GM12875 (cell line): Measurements from ENCODE around the gene CCSAP.

ENCODE experiments used
- H3K4me3 ChIP-seq: one replicate; pipeline ENCODE4 v1.5.1; 2011; ENCODE audit warnings: low read depth, low read length, control low read depth
- TF ChIP-seq, protein P1 (sequence below): IDR thresholded peaks from 2 replicates; pipeline ENCODE4 v1.5.1; 2011; ENCODE audit warnings: low read depth, mild to moderate bottlenecking, control low read depth, inconsistent platforms, low read length, moderate library complexity, borderline replicate concordance; ENCODE audit not compliant: insufficient read depth

The CCSAP gene

GRCh38 chr1:229364207-229365065 lies 21.6 kb upstream of the CCSAP start:
- no peak overlapping the region for H3K4me3 ChIP-seq
- TF ChIP-seq, protein P1, sequence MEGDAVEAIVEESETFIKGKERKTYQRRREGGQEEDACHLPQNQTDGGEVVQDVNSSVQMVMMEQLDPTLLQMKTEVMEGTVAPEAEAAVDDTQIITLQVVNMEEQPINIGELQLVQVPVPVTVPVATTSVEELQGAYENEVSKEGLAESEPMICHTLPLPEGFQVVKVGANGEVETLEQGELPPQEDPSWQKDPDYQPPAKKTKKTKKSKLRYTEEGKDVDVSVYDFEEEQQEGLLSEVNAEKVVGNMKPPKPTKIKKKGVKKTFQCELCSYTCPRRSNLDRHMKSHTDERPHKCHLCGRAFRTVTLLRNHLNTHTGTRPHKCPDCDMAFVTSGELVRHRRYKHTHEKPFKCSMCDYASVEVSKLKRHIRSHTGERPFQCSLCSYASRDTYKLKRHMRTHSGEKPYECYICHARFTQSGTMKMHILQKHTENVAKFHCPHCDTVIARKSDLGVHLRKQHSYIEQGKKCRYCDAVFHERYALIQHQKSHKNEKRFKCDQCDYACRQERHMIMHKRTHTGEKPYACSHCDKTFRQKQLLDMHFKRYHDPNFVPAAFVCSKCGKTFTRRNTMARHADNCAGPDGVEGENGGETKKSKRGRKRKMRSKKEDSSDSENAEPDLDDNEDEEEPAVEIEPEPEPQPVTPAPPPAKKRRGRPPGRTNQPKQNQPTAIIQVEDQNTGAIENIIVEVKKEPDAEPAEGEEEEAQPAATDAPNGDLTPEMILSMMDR = no peak

DNA sequence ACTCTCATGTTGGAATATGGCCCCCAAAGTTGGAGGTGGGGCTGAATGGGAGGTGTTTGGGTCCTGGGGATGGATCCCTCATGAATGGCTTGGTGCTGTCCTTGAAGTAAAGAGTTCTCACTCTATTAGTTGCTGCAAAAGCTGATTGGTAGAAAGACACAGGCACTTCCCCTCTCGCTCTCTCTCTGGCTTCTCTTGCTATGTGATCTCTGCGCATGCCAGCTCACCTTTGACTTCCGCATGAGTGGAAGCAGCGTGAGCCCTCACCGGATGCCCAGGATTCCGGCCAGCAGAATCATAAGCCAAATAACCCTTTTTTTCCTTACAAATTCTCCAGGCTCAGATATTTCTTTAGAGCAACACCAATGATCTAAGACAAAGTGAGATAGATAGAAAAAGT lies 20.9 kb upstream of the CCSAP start:
- H3K4me3 ChIP-seq = no peak overlapping the region
- TF ChIP-seq, protein P1 = no peak

DNA sequence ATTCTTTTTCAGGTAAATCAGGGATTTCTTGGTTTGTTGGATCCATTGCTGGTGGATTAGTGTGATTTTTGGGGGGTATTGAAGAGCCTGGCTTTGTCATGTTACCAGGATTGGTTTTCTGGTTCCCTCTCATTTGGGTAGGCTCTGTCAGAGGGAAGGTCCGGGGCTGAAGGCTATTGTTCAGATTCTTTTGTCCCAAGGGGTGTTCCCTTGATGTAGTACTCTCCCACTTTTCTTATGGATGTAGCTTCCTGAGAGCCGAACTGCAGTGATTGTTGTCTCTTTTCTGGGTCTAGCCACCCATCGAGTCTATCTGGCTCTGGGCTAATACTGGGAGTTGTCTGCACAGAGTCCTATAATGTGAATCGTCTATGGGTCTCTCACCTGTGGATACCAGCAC lies 17.6 kb upstream of the CCSAP start:
- TF ChIP-seq, protein P1 = no peak

DNA sequence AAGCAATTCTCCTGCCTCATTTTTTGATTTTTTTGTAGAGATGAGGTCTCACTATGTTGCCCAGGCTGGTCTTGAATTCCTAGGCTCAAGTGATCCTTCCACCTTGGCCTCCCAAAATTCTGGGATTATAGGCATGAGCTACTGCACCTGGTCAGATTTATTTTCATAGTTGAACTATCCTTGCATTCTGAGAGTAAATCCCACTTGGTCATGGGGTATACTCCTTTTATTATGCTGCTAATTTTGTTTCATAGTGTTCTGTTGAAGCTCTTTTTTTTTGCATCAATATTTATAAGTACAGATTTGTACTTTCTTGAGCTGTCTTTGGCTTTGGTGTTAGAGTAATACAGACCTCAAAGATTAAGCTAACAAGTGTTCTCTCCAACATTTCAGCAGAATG lies 12.8 kb upstream of the CCSAP start:
- TF ChIP-seq, protein P1 = no peak
- no peak overlapping the region for H3K4me3 ChIP-seq

More for the DNA sequence above, 17.6 kb upstream of the CCSAP start:
- H3K4me3 ChIP-seq = no peak overlapping the region

DNA sequence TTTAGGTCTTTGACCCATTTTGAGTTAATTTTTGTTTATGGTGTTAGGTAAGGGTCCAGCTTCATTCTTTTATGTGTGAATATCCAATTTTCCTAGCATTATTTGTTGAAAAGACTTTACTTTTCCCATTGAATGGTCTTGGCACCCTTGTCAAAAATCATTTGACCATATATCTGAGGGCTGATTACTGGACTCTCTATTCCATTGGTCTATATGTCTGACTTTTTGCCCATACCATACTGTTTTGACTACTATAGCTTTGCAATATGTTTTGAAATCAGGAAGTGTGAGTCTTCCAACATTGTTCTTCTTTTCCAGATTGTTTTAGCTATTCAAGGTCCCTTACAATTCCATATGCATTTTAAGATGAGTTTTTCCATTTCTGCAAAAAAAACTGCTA lies 11.4 kb upstream of the CCSAP start:
- no peak overlapping the region for H3K4me3 ChIP-seq
- TF ChIP-seq, protein P1 = no peak

DNA sequence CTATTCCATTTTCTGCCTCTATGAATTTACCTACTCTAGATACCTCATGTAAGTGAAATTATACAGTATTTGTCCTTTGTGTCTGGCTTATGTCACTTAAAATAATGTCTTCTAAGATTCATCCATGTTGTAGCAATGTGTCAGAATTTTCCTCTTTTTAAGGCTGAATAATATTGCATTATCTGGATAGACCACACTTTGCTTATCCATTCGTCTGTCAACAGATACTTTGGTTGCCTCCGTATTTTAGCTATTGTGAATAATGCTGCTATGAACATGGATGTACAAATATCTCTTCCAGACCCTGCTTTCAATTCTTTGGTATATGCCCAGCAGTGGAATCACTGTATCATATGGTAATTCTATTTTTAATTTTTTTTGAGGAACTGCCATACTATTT lies 10.1 kb upstream of the CCSAP start:
- no peak overlapping the region for H3K4me3 ChIP-seq
- TF ChIP-seq, protein P1 = no peak
